ENCODE measurements around the gene GLMP.

DNA sequence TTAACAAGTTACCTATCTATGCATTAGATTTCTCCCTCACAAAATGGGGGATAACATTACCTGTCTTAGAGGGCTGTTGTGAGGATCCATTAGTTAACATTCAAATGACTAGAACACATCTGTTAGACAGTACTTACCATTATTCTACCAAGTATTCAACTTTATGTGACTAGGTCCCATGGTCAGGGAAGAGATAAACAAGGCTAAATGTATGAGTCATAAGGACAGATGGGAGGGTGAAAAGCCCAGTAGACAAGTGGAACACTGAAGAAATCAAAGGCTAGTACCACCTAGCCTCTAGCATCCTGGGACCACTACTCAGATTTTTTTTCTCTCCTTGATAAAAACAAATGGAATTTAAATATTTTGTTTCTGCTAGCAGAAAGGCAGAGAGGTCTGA lies 12.6 kb upstream of the GLMP start:
- no peak for TF ChIP-seq TAF1 (IDR thresholded peaks at IDR 0.05; ENCODE audit: low read depth)
- TF ChIP-seq EP300 (IDR thresholded peaks at IDR 0.05; ENCODE audit: borderline replicate concordance), result no peak
- TF ChIP-seq, protein P1, sequence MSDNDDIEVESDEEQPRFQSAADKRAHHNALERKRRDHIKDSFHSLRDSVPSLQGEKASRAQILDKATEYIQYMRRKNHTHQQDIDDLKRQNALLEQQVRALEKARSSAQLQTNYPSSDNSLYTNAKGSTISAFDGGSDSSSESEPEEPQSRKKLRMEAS (IDR thresholded peaks at IDR 0.05), result no peak
- TF ChIP-seq, protein P2, sequence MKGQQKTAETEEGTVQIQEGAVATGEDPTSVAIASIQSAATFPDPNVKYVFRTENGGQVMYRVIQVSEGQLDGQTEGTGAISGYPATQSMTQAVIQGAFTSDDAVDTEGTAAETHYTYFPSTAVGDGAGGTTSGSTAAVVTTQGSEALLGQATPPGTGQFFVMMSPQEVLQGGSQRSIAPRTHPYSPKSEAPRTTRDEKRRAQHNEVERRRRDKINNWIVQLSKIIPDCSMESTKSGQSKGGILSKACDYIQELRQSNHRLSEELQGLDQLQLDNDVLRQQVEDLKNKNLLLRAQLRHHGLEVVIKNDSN (IDR thresholded peaks at IDR 0.05), result no peak
- TF ChIP-seq YY1 (IDR thresholded peaks at IDR 0.05; ENCODE audit: low read depth), result no peak
- TF ChIP-seq CREB1 (IDR thresholded peaks at IDR 0.05; ENCODE audit: low read depth), result no peak
- no peak for TF ChIP-seq RAD21 (IDR thresholded peaks at IDR 0.05; ENCODE audit: low read depth)
- TF ChIP-seq, protein P3, sequence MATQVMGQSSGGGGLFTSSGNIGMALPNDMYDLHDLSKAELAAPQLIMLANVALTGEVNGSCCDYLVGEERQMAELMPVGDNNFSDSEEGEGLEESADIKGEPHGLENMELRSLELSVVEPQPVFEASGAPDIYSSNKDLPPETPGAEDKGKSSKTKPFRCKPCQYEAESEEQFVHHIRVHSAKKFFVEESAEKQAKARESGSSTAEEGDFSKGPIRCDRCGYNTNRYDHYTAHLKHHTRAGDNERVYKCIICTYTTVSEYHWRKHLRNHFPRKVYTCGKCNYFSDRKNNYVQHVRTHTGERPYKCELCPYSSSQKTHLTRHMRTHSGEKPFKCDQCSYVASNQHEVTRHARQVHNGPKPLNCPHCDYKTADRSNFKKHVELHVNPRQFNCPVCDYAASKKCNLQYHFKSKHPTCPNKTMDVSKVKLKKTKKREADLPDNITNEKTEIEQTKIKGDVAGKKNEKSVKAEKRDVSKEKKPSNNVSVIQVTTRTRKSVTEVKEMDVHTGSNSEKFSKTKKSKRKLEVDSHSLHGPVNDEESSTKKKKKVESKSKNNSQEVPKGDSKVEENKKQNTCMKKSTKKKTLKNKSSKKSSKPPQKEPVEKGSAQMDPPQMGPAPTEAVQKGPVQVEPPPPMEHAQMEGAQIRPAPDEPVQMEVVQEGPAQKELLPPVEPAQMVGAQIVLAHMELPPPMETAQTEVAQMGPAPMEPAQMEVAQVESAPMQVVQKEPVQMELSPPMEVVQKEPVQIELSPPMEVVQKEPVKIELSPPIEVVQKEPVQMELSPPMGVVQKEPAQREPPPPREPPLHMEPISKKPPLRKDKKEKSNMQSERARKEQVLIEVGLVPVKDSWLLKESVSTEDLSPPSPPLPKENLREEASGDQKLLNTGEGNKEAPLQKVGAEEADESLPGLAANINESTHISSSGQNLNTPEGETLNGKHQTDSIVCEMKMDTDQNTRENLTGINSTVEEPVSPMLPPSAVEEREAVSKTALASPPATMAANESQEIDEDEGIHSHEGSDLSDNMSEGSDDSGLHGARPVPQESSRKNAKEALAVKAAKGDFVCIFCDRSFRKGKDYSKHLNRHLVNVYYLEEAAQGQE (IDR thresholded peaks at IDR 0.05; ENCODE audit: low read depth), result no peak

Measured in Ishikawa (cell line).